Thyroid gland (tissue), 4 donors: ENCODE data around the gene POSTN. TPM values are rescaled to one million over a fixed set of nuclear protein-coding genes. Genes with fewer than 3 reads are reported as not detected.

Experiments
- DNase-seq, 2 donors: peaks; one replicate each; pipeline ENCODE4 v3.0.0-alpha.2; 2019
- H3K27ac ChIP-seq, 3 donors: fragments of 200-600 bp; sonication (generic); 1 replicate in 2 of 3; 2 replicates in 1 of 3; pipeline ENCODE4 v1.5.1; 2016 to 2019; ENCODE audit warnings: mild to moderate bottlenecking in 1 of 3, moderate library complexity in 1 of 3
- H3K27me3 ChIP-seq: fragments of 200-600 bp; sonication (generic); one replicate; pipeline ENCODE4 v1.5.1; 2019
- H3K36me3 ChIP-seq, 2 donors: fragments of 200-600 bp; sonication (generic); one replicate each; pipeline ENCODE4 v1.5.1; 2016 to 2019
- H3K4me1 ChIP-seq, 2 donors: fragments of 200-600 bp; sonication (generic); one replicate each; pipeline ENCODE4 v1.5.1; 2017 to 2019
- H3K4me3 ChIP-seq, 3 donors: fragments of 200-600 bp; sonication (generic); replicated peaks in 1 of 3; 1 replicate in 2 of 3; 2 replicates in 1 of 3; pipeline ENCODE4 v1.5.1; 2016; ENCODE audit warnings: mild to moderate bottlenecking in 1 of 3
- H3K9me3 ChIP-seq: fragments of 200-600 bp; sonication (generic); one replicate; pipeline ENCODE4 v1.5.1; 2017
- CTCF ChIP-seq, 6 experiments: fragments of 200-600 bp in 3 of 6; fragments of 450-650 bp in 3 of 6; sonication (generic) in 3 of 6; IDR thresholded peaks; one replicate each; pipeline ENCODE4 v1.5.1; 2016 to 2019; ENCODE audit warnings: antibody characterized with exemption in 6 of 6, mild to moderate bottlenecking in 2 of 6, inconsistent platforms in 1 of 6, moderate library complexity in 1 of 6
- POLR2A ChIP-seq, 2 donors: fragments of 450-650 bp; IDR thresholded peaks; one replicate each; pipeline ENCODE4 v1.6.1; 2017; ENCODE audit warnings: antibody characterized with exemption in 2 of 2, mild to moderate bottlenecking in 2 of 2, moderate library complexity in 1 of 2
- WGBS, 2 donors: methylation state at CpG; one replicate each; pipeline ENCODE4 v1.1.5; 2017; 5-methylcytosine and 5-hydroxymethylcytosine counted together
- intact Hi-C: fragments of 100-400 bp; cut with DNase I; formaldehyde crosslinking; loops from one replicate; pipeline ENCODE4 v1.15.1; 2023
- total RNA-seq, 4 donors: library from RNA; depleted of rRNA; stranded (reverse); fragments of >200 nt; gene quantifications; one replicate each; pipeline ENCODE4 v1.2.3, GENCODE V29; 2016

The POSTN gene
- total RNA-seq, 4 donors from 2014 or later = 7.8 to 27.8 (median 11.8) TPM

DNA sequence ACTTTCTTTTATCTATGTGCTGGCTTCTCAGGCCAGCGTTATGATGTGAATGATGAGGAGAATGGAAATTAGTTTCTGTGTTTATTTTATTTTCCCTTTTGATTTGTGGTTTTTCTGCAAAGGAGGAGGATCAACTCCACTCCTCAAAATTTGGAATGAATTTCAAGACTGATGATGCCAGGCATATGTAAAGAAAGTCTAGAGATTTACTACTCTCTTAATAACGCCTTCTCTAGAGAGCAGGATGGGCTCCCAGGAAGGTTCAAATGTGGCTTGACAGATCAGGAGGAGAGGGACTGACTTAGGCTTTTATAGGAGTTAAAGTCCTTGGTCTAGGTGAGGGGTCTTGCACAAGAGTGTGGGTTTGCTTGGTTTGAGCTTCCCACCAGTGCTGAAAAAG is 15.1 kb upstream of the POSTN start:
- Histone ChIP-seq H3K27ac (no peak overlapping the region), H3K27me3 (no peaks in the 10 kb centered on the region), H3K4me3 (no peak overlapping the region), H3K9me3 (no peaks in the 10 kb centered on the region), H3K36me3 (no peaks in the 10 kb centered on the region), H3K4me1 (no peaks in the 10 kb centered on the region)
- DNase-seq = no peak
- intact Hi-C loops = no loop called here
- 81 to 85% methylated on average over 2 of the region's 2 CpGs for WGBS, 2 donors
- TF ChIP-seq POLR2A (IDR thresholded peaks at IDR 0.05) (no peak), CTCF (IDR thresholded peaks at IDR 0.05) (no peak)

DNA sequence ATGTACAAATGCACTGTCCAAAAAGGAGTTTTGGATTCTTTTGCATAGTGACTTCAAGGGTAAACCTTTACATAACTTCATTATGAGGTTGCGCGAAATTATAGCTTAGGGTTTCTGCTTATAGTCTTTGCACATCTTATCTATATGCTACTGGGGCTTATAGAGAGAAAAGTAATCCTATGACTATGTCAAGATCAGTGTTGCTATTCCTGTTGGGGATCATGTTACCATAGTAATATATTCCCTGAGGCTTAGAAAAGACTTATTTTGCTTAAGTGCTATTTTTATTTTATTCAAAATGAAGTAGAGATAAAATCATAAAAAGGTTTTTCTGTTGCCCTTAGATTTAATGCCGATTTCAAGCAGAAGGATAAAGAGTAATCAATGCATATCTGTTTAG is 14.7 kb upstream of the POSTN start:
- H3K9me3 ChIP-seq = no peaks in the 10 kb centered on the region
- no peak for TF ChIP-seq CTCF (IDR thresholded peaks at IDR 0.05)
- TF ChIP-seq POLR2A (IDR thresholded peaks at IDR 0.05) = no peak
- 89 to 90% methylated on average over 3 of the region's 3 CpGs for WGBS, 2 donors
- H3K27me3 ChIP-seq = no peaks in the 10 kb centered on the region
- intact Hi-C loops = no loop called here
- H3K27ac ChIP-seq = no peak overlapping the region
- no peak for DNase-seq
- H3K36me3 ChIP-seq = no peaks in the 10 kb centered on the region
- no peaks in the 10 kb centered on the region for H3K4me1 ChIP-seq
- no peak overlapping the region for H3K4me3 ChIP-seq

DNA sequence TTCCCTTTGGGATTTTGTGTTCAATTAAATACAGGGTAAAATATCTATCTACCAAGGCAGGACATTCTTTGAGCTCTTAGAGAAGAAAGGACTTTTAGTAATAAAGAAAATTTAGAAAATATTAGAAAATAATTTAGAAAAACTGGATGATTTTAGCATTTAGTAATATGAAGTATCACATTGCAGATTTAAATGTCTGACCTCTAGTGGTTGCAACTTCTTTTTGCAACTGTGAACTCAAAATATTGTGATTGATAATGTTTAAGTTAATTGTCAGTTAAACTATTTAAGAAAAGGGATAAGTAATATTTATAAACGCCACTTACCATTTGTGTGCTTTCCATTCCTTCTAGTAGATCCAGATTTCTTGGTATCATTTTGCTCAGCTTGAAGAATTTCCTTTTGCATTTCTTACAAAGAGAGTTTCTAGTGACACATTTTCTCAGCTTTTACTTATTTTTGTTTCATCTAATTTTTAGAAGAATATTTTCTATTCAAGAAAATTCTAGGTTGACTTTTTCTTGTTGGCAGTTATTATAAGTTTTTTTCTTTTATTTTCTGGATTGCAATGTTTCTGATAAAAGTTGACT is 10.3 kb upstream of the POSTN start:
- H3K9me3 ChIP-seq = no peaks in the 10 kb centered on the region
- H3K4me3 ChIP-seq = no peak overlapping the region
- intact Hi-C loops = loop anchor here (10.0 kb wide), 1 partner anchor 504 kb away; the partner anchor contains the start of gene CSNK1A1L

DNA sequence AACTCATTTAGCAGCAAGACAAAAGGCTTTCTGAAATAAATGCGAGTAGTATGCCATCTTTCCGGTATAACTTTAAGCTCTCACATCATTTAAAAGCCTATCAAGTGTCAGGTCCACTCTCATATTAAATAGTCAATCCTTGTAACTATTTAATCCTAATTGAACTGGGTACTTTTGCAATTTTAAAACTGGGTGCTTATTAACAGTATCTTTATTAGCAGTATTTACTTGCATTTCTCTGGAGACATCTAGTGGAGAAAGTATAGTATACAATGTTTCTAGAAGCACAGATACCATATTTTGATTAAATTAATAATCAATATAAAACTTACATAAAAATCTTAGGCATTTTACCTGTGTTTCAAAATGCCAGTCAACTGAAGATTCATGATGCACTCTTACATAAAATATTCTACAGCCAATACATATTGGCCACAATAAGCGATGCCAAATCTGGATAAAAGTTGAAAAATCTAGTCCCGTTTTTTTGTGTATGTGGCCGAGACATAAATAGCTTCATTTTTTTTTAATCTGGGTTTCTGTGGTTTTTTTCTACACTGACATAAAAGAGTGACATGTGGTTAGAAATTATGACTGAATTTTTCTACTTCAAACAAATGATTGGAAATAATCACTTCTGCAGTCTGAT is 4.3 kb upstream of the POSTN start:
- H3K27ac ChIP-seq = no peak overlapping the region
- no peak for DNase-seq
- H3K27me3 ChIP-seq = no peaks in the 10 kb centered on the region
- H3K36me3 ChIP-seq = no peaks in the 10 kb centered on the region
- WGBS, 2 donors = 72 to 79% methylated on average over 5 of the region's 5 CpGs
- TF ChIP-seq CTCF (IDR thresholded peaks at IDR 0.05) (peak in 3 of 6 experiments; percentile 31 to 65 (median 51)), POLR2A (IDR thresholded peaks at IDR 0.05) (no peak)
- H3K4me1 ChIP-seq = no peaks in the 10 kb centered on the region
- intact Hi-C loops = loop anchor here (10.0 kb wide), 1 partner anchor 498 kb away; the partner anchor contains the start of gene CSNK1A1L
- no peaks in the 10 kb centered on the region for H3K9me3 ChIP-seq
- H3K4me3 ChIP-seq = no peak overlapping the region

More for the DNA sequence above, 10.3 kb upstream of the POSTN start:
- WGBS, 2 donors = 72 to 85% methylated on average over 1 of the region's 1 CpG
- H3K36me3 ChIP-seq = no peaks in the 10 kb centered on the region
- no peaks in the 10 kb centered on the region for H3K27me3 ChIP-seq
- no peak overlapping the region for H3K27ac ChIP-seq
- DNase-seq = no peak
- no peak for TF ChIP-seq POLR2A (IDR thresholded peaks at IDR 0.05)
- TF ChIP-seq CTCF (IDR thresholded peaks at IDR 0.05) = peak in 3 of 6 experiments; percentile 12 to 36 (median 16)
- no peaks in the 10 kb centered on the region for H3K4me1 ChIP-seq
